ENCODE data around the gene PARD3B.

The PARD3B gene

GRCh38 chr2:205232086-205232485 is 686.8 kb downstream of the PARD3B start:
- DNase-seq, result no peak

- no peak for DNase-seq
These were observed 690.2 kb downstream of the PARD3B start for GRCh38 chr2:205235434-205235833.

- no peak for DNase-seq
These were observed 692.2 kb downstream of the PARD3B start for GRCh38 chr2:205237524-205237923.

GRCh38 chr2:205245001-205245400 is 699.7 kb downstream of the PARD3B start:
- no peak for DNase-seq

GRCh38 chr2:205245652-205246051 is 700.4 kb downstream of the PARD3B start:
- no peak for DNase-seq

- DNase-seq, result no peak
These were observed 713.8 kb downstream of the PARD3B start for GRCh38 chr2:205259121-205259520.

- DNase-seq, result no peak
These were observed 716.3 kb downstream of the PARD3B start for GRCh38 chr2:205261516-205262020.

- no peak for DNase-seq
These were observed 722.0 kb downstream of the PARD3B start for GRCh38 chr2:205267323-205267722.

GRCh38 chr2:205270689-205271088 is 725.4 kb downstream of the PARD3B start:
- peak; percentile 39 for DNase-seq

GRCh38 chr2:205273148-205273547 is 727.9 kb downstream of the PARD3B start:
- no peak for DNase-seq

GRCh38 chr2:205273627-205274026 is 728.4 kb downstream of the PARD3B start:
- DNase-seq, result no peak

- no peak for DNase-seq
These were observed 729.5 kb downstream of the PARD3B start for GRCh38 chr2:205274801-205275200.

GRCh38 chr2:205276116-205276777 is 731.0 kb downstream of the PARD3B start:
- no peak for DNase-seq

- DNase-seq, result no peak
These were observed 735.4 kb downstream of the PARD3B start for GRCh38 chr2:205280596-205281236.

GRCh38 chr2:205283736-205284270 is 738.5 kb downstream of the PARD3B start:
- peak; percentile 44 for DNase-seq

- DNase-seq, result no peak
These were observed 739.1 kb downstream of the PARD3B start for GRCh38 chr2:205284334-205284733.

- no peak for DNase-seq
These were observed 742.0 kb downstream of the PARD3B start for GRCh38 chr2:205287316-205287715.

- DNase-seq, result no peak
These were observed 743.4 kb downstream of the PARD3B start for GRCh38 chr2:205288686-205289085.

- DNase-seq, result no peak
These were observed 745.0 kb downstream of the PARD3B start for GRCh38 chr2:205290299-205290698.

- no peak for DNase-seq
These were observed 747.5 kb downstream of the PARD3B start for GRCh38 chr2:205292665-205293295.

GRCh38 chr2:205293559-205293958 is 748.3 kb downstream of the PARD3B start:
- no peak for DNase-seq

- no peak for DNase-seq
These were observed 751.7 kb downstream of the PARD3B start for GRCh38 chr2:205296959-205297358.

- DNase-seq, result no peak
These were observed 752.1 kb downstream of the PARD3B start for GRCh38 chr2:205297368-205297767.

GRCh38 chr2:205297846-205298245 is 752.6 kb downstream of the PARD3B start:
- no peak for DNase-seq

All from NCI-H82 (cell line).